ENCODE data around the gene PCF11. TPM values are rescaled to one million over a fixed set of nuclear protein-coding genes. Genes with fewer than 3 reads are reported as not detected.

PCF11 gene
- total RNA-seq, 1 donor from 2014 or later = 72.7 TPM

DNA sequence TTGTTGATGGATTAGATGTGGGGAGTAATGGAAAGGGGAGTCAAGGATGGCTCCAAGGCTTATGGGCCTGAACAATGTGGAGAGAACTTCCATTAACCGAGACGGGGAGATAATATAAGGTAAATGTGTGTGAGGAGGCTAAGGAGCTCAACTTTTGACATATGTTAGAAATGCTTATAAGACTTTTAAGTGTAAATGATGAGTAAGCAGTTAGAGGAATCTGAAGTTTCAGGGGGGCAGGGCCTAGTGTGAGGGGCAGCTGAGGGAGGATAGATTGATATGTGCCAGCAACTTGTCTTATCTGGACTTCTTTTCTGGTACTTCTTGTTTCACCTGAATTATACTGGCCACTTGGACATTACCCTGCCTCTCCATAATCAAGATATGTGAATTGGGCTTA is 66.5 kb downstream of the PCF11 start:
- Mint-ChIP-seq H3K36me3 (no peaks in the 10 kb centered on the region), H3K4me3 (no peak overlapping the region), H3K27ac (no peak overlapping the region), H3K9me3 (no peaks in the 10 kb centered on the region), H3K27me3 (ENCODE audit: insufficient read depth, low read depth) (no peaks in the 10 kb centered on the region), H3K4me1 (no peaks in the 10 kb centered on the region)
- Histone ChIP-seq H3K79me2 (ENCODE audit: low read depth) (no peaks in the 10 kb centered on the region), H3K9ac (no peak overlapping the region), H2AFZ (replicated peaks) (no peak overlapping the region), H4K20me1 (ENCODE audit: low read depth) (no peaks in the 10 kb centered on the region), H3K4me3 (no peak overlapping the region), H3K9me3 (ENCODE audit: low read depth) (no peaks in the 10 kb centered on the region), H3K27ac (no peak overlapping the region), H3K36me3 (no peaks in the 10 kb centered on the region), H3K4me2 (no peak overlapping the region), H3K27me3 (no peaks in the 10 kb centered on the region), H3K4me1 (no peaks in the 10 kb centered on the region), H3F3A (ENCODE audit: low read depth) (no peaks in the 10 kb centered on the region)
- no peak for DNase-seq (ENCODE audit: low spot score)
- no peak for TF ChIP-seq EZH2phosphoT487 (IDR thresholded peaks at IDR 0.05)
- TF ChIP-seq, protein P1, sequence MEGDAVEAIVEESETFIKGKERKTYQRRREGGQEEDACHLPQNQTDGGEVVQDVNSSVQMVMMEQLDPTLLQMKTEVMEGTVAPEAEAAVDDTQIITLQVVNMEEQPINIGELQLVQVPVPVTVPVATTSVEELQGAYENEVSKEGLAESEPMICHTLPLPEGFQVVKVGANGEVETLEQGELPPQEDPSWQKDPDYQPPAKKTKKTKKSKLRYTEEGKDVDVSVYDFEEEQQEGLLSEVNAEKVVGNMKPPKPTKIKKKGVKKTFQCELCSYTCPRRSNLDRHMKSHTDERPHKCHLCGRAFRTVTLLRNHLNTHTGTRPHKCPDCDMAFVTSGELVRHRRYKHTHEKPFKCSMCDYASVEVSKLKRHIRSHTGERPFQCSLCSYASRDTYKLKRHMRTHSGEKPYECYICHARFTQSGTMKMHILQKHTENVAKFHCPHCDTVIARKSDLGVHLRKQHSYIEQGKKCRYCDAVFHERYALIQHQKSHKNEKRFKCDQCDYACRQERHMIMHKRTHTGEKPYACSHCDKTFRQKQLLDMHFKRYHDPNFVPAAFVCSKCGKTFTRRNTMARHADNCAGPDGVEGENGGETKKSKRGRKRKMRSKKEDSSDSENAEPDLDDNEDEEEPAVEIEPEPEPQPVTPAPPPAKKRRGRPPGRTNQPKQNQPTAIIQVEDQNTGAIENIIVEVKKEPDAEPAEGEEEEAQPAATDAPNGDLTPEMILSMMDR (IDR thresholded peaks at IDR 0.05) = no peak
- no peak for TF ChIP-seq EZH2 (IDR thresholded peaks at IDR 0.05)

DNA sequence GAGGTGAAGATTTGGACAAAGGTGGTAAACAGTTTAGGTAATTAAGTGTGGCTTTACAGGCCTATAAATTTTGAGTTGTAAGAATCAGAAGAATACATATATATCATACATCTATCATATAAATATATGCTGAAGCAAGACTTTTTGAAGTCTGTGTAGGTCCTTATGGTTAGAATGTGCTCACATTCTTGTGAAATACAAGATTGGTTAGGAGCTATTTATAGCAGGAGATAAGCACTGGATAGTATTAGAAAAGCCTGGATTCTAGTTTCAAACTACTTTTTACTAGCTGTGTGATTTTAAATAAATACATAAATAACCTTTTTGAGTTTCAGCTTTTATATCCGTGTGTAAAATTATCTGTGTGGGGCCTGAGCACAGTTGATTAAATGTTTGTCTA is 78.9 kb downstream of the PCF11 start:
- no peaks in the 10 kb centered on the region for H3K27me3 ChIP-seq
- H3K36me3 Mint-ChIP-seq = no peaks in the 10 kb centered on the region
- no peak overlapping the region for H3K4me3 Mint-ChIP-seq
- no peak overlapping the region for H3K4me2 ChIP-seq
- no peaks in the 10 kb centered on the region for H3K79me2 ChIP-seq (ENCODE audit: low read depth)
- no peak overlapping the region for H2AFZ ChIP-seq (replicated peaks)
- no peaks in the 10 kb centered on the region for H3K9me3 Mint-ChIP-seq
- H3K4me3 ChIP-seq = no peak overlapping the region
- H3K9ac ChIP-seq = no peak overlapping the region
- no peak overlapping the region for H3K27ac ChIP-seq
- no peaks in the 10 kb centered on the region for H3K9me3 ChIP-seq (ENCODE audit: low read depth)
- H3K4me1 Mint-ChIP-seq = no peaks in the 10 kb centered on the region
- TF ChIP-seq EZH2 (IDR thresholded peaks at IDR 0.05) = no peak
- no peak overlapping the region for H3K27ac Mint-ChIP-seq
- no peaks in the 10 kb centered on the region for H4K20me1 ChIP-seq (ENCODE audit: low read depth)
- DNase-seq (ENCODE audit: low spot score) = no peak
- no peaks in the 10 kb centered on the region for H3K4me1 ChIP-seq
- no peaks in the 10 kb centered on the region for H3F3A ChIP-seq (ENCODE audit: low read depth)
- H3K27me3 Mint-ChIP-seq (ENCODE audit: insufficient read depth, low read depth) = no peaks in the 10 kb centered on the region
- no peaks in the 10 kb centered on the region for H3K36me3 ChIP-seq

Small RNAs within 50 kb of the gene (small RNA-seq; reads per million reads assigned to genes)
- not detected for gene AP000873.5

Other genes starting within 250 kb of the PCF11 start
- gene RAB30, start 85.2 kb upstream of the PCF11 start, total RNA-seq (ENCODE audit: low replicate concordance) = 3.6 and 12.3 TPM in 2 replicates
- 3.3 and 4.4 TPM in 2 replicates for gene ANKRD42, start 36.6 kb downstream of the PCF11 start, total RNA-seq (ENCODE audit: low replicate concordance)
- 67.2 and 91.5 TPM in 2 replicates for gene CCDC90B, start 129.2 kb downstream of the PCF11 start, total RNA-seq (ENCODE audit: low replicate concordance)